T-cell (primary cell): Measurements from ENCODE around the gene PRPF8. TPM values are rescaled to one million over a fixed set of nuclear protein-coding genes. Genes with fewer than 3 reads are reported as not detected.
A peak's percentile ranks its signal among the peaks of the same experiment; 100 is the strongest.

Experiments used
- ATAC-seq, 4 experiments: fragments of 200-7000 bp in 3 of 4; fragments of 150-1000 bp in 1 of 4; cut with Tn5 transposase; replicated peaks in 1 of 4; 1 replicate in 3 of 4; 2 replicates in 1 of 4; pipeline ENCODE4 v1.10.0; 2021; ENCODE audit warnings: moderate library complexity in 3 of 4, mild to moderate bottlenecking in 2 of 4, moderate number of reproducible peaks in 1 of 4
- CTCF ChIA-PET, 2 donors: fragments of 300-600 bp; sonication (Branson Sonifier 250); formaldehyde crosslinking; loops; one replicate each; lab custom pipeline; 2022; ENCODE audit warnings: antibody characterized with exemption in 2 of 2; lab: Charles Lee
- POLR2A ChIA-PET, 2 donors: fragments of 300-600 bp; sonication (Branson Sonifier 250); formaldehyde crosslinking; loops; one replicate each; lab custom pipeline; 2022; ENCODE audit warnings: antibody characterized with exemption in 2 of 2; lab: Charles Lee
- DNase-seq, 35 experiments: peaks; one replicate each; pipeline versions ENCODE4 v3.0.0 to v3.0.0-alpha.2; 2013 to 2023
- H3K27ac ChIP-seq: one replicate; pipeline ENCODE4 v1.5.1; 2013; ENCODE audit warnings: low read length
- H3K27me3 ChIP-seq, 2 experiments: replicated peaks in 1 of 2; 1 replicate in 1 of 2; 2 replicates in 1 of 2; pipeline versions ENCODE4 v1.6.1 to v1.7.0; 2013; ENCODE audit warnings: low read length in 1 of 2, mixed read lengths in 1 of 2; ENCODE audit not compliant: control insufficient read depth in 2 of 2, insufficient read depth in 2 of 2; ENCODE audit errors: extremely low read depth in 1 of 2
- H3K36me3 ChIP-seq, 2 donors: 1 replicate in 1 of 2; 2 replicates in 1 of 2; pipeline versions ENCODE4 v1.6.1 to v1.7.0; 2013; ENCODE audit warnings: low read length in 1 of 2; ENCODE audit not compliant: control insufficient read depth in 2 of 2, insufficient read depth in 1 of 2; ENCODE audit errors: extremely low read depth in 1 of 2
- H3K4me1 ChIP-seq, 2 experiments: 1 replicate in 1 of 2; 2 replicates in 1 of 2; pipeline versions ENCODE4 v1.6.1 to v1.7.0; 2013; ENCODE audit warnings: low read length in 2 of 2, mixed read lengths in 1 of 2; ENCODE audit not compliant: insufficient read depth in 2 of 2, control insufficient read depth in 1 of 2; ENCODE audit errors: extremely low read depth in 1 of 2
- H3K4me3 ChIP-seq, 2 donors: 1 replicate in 1 of 2; 2 replicates in 1 of 2; pipeline versions ENCODE4 v1.5.1 to v1.7.0; 2013; ENCODE audit warnings: mild to moderate bottlenecking in 2 of 2, low read length in 1 of 2, moderate library complexity in 1 of 2; ENCODE audit not compliant: control insufficient read depth in 1 of 2; ENCODE audit errors: extremely low read depth in 1 of 2
- H3K9me3 ChIP-seq: 2 replicates; pipeline ENCODE4 v1.7.0; 2013
- H3K27ac Mint-ChIP-seq, 2 donors: one replicate each; pipeline ENCODE4 v1.8.0; 2020 to 2021; ENCODE audit warnings: mild to moderate bottlenecking in 2 of 2, mixed read lengths in 2 of 2
- H3K27me3 Mint-ChIP-seq, 2 donors: one replicate each; pipeline ENCODE4 v1.8.0; 2021 to 2022; ENCODE audit warnings: mixed read lengths in 2 of 2
- H3K36me3 Mint-ChIP-seq: one replicate; pipeline ENCODE4 v1.8.0; 2021; ENCODE audit warnings: mixed read lengths
- H3K4me1 Mint-ChIP-seq, 3 donors: one replicate each; pipeline ENCODE4 v1.8.0; 2020 to 2022; ENCODE audit warnings: mixed read lengths in 3 of 3, mild to moderate bottlenecking in 1 of 3
- H3K4me3 Mint-ChIP-seq, 3 donors: one replicate each; pipeline ENCODE4 v1.8.0; 2020 to 2022; ENCODE audit warnings: mild to moderate bottlenecking in 3 of 3, mixed read lengths in 3 of 3, moderate library complexity in 3 of 3
- H3K9me3 Mint-ChIP-seq, 3 donors: one replicate each; pipeline ENCODE4 v1.8.0; 2020 to 2022; ENCODE audit warnings: mixed read lengths in 3 of 3
- WGBS: methylation state at CpG from one replicate; pipeline ENCODE4 v1.1.5; 2013; ENCODE audit warnings: missing lambda C conversion rate; ENCODE audit not compliant: insufficient coverage; 5-methylcytosine and 5-hydroxymethylcytosine counted together
- total RNA-seq, 35 experiments: library from RNA in 6 of 35; stranded (reverse) in 6 of 35; fragments of 120-200 nt in 1 of 35; gene quantifications; one replicate each; pipeline versions ENCODE4 v1.2.1 to v1.2.4 and lab custom pipeline; 2013 to 2026

The PRPF8 gene
- total RNA-seq, 5 donors from 2014 or later (not counting 1 experiment from before 2014, with no cell fraction given): 387 to 543 (median 409) TPM

GRCh38 chr17:1714427-1714979 is 29.8 kb upstream of the PRPF8 start:
- Histone ChIP-seq H3K9me3 (no peaks in the 10 kb centered on the region), H3K27ac (no peak overlapping the region), H3K4me3 (no peak overlapping the region), H3K4me1 (peaks cover 21 to 58% of the 10 kb centered on the region in 2 experiments), H3K27me3 (peaks cover 0 to 39% of the 10 kb centered on the region in 2 experiments), H3K36me3 (peaks cover 0 to 12% of the 10 kb centered on the region in 2 donors)
- H3K27ac Mint-ChIP-seq: peak overlapping the region in 1 of 2 donors; percentile 63
- H3K4me3 Mint-ChIP-seq: peak overlapping the region; percentile 60 to 97 (median 75)
- DNase-seq (peak in 1 of 35 experiments; percentile 19), ATAC-seq (no peak)
- peaks cover 10% of the 10 kb centered on the region for H3K36me3 Mint-ChIP-seq
- WGBS: 54% methylated on average over 15 of the region's 19 CpGs
- CTCF ChIA-PET: no interaction called here
- H3K27me3 Mint-ChIP-seq: peaks cover 0 to 4% of the 10 kb centered on the region in 2 donors
- no peaks in the 10 kb centered on the region for H3K9me3 Mint-ChIP-seq
- POLR2A ChIA-PET: no interaction called here
- peaks cover 37 to 45% (median 43%) of the 10 kb centered on the region in 3 donors for H3K4me1 Mint-ChIP-seq

GRCh38 chr17:1713878-1714426 is 29.3 kb upstream of the PRPF8 start:
- ATAC-seq: no peak
- POLR2A ChIA-PET: no interaction called here
- H3K4me3 ChIP-seq: no peak overlapping the region
- DNase-seq: no peak
- H3K36me3 Mint-ChIP-seq: peaks cover 10% of the 10 kb centered on the region
- H3K36me3 ChIP-seq: peaks cover 0 to 12% of the 10 kb centered on the region in 2 donors
- H3K4me1 Mint-ChIP-seq: peaks cover 37 to 45% (median 45%) of the 10 kb centered on the region in 3 donors
- peak overlapping the region in 1 of 2 donors; percentile 63 for H3K27ac Mint-ChIP-seq
- CTCF ChIA-PET: no interaction called here
- WGBS: 67% methylated on average over 9 of the region's 11 CpGs
- no peaks in the 10 kb centered on the region for H3K9me3 ChIP-seq
- peaks cover 23 to 64% of the 10 kb centered on the region in 2 experiments for H3K4me1 ChIP-seq
- no peak overlapping the region for H3K27ac ChIP-seq
- no peaks in the 10 kb centered on the region for H3K9me3 Mint-ChIP-seq
- H3K27me3 Mint-ChIP-seq: peaks cover 0 to 5% of the 10 kb centered on the region in 2 donors
- H3K4me3 Mint-ChIP-seq: peak overlapping the region; percentile 60 to 97 (median 75)
- peaks cover 0 to 45% of the 10 kb centered on the region in 2 experiments for H3K27me3 ChIP-seq

- no peak overlapping the region for H3K4me3 ChIP-seq
- peaks cover 10% of the 10 kb centered on the region for H3K36me3 Mint-ChIP-seq
- H3K27ac Mint-ChIP-seq: no peak overlapping the region
- peaks cover 23 to 67% of the 10 kb centered on the region in 2 experiments for H3K4me1 ChIP-seq
- CTCF ChIA-PET: no interaction called here
- ATAC-seq: no peak
- H3K9me3 Mint-ChIP-seq: no peaks in the 10 kb centered on the region
- WGBS: 89% methylated on average over 3 of the region's 10 CpGs
- peaks cover 0 to 8% of the 10 kb centered on the region in 2 donors for H3K27me3 Mint-ChIP-seq
- H3K4me3 Mint-ChIP-seq: peak overlapping the region in 2 of 3 donors; percentile 28 to 97
- POLR2A ChIA-PET: no interaction called here
- H3K27me3 ChIP-seq: peaks cover 0 to 51% of the 10 kb centered on the region in 2 experiments
- no peak for DNase-seq
- peaks cover 0 to 12% of the 10 kb centered on the region in 2 donors for H3K36me3 ChIP-seq
- peaks cover 39 to 48% (median 42%) of the 10 kb centered on the region in 3 donors for H3K4me1 Mint-ChIP-seq
- H3K27ac ChIP-seq: no peak overlapping the region
- H3K9me3 ChIP-seq: no peaks in the 10 kb centered on the region
These were observed 28.7 kb upstream of the PRPF8 start for GRCh38 chr17:1713160-1713877.

- Histone ChIP-seq H3K36me3 (peaks cover 0 to 12% of the 10 kb centered on the region in 2 donors), H3K27me3 (peaks cover 4 to 60% of the 10 kb centered on the region in 2 experiments), H3K27ac (no peak overlapping the region), H3K4me3 (no peak overlapping the region), H3K9me3 (no peaks in the 10 kb centered on the region), H3K4me1 (peaks cover 18 to 67% of the 10 kb centered on the region in 2 experiments)
- no peak overlapping the region for H3K27ac Mint-ChIP-seq
- H3K27me3 Mint-ChIP-seq: peaks cover 0 to 14% of the 10 kb centered on the region in 2 donors
- no peaks in the 10 kb centered on the region for H3K9me3 Mint-ChIP-seq
- peaks cover 10% of the 10 kb centered on the region for H3K36me3 Mint-ChIP-seq
- DNase-seq: no peak
- ChIA-PET CTCF (no interaction called here), POLR2A (interaction anchor here in 1 of 2 donors (0.6 kb wide), 1 partner anchor 102 kb away, joined by 3 read pairs; no protein-coding TSS in a partner anchor)
- WGBS: 96% methylated on average over 6 of the region's 8 CpGs
- ATAC-seq: no peak
- no peak overlapping the region for H3K4me3 Mint-ChIP-seq
- H3K4me1 Mint-ChIP-seq: peaks cover 32 to 49% (median 32%) of the 10 kb centered on the region in 3 donors
These were observed 27.6 kb upstream of the PRPF8 start for GRCh38 chr17:1712271-1712670.

- Mint-ChIP-seq H3K36me3 (peaks cover 10% of the 10 kb centered on the region), H3K4me3 (peak overlapping the region in 1 of 3 donors; percentile 77), H3K4me1 (peaks cover 27 to 47% (median 28%) of the 10 kb centered on the region in 3 donors), H3K27ac (peak overlapping the region in 1 of 2 donors; percentile 24), H3K9me3 (no peaks in the 10 kb centered on the region), H3K27me3 (peaks cover 0 to 16% of the 10 kb centered on the region in 2 donors)
- WGBS: no CpG with 5 or more reads among the region's 4 CpGs
- DNase-seq: no peak
- H3K27ac ChIP-seq: no peak overlapping the region
- CTCF ChIA-PET: no interaction called here
- H3K27me3 ChIP-seq: peaks cover 4 to 60% of the 10 kb centered on the region in 2 experiments
- no peaks in the 10 kb centered on the region for H3K9me3 ChIP-seq
- peaks cover 0 to 12% of the 10 kb centered on the region in 2 donors for H3K36me3 ChIP-seq
- peaks cover 16 to 63% of the 10 kb centered on the region in 2 experiments for H3K4me1 ChIP-seq
- no peak for ATAC-seq
- no peak overlapping the region for H3K4me3 ChIP-seq
- POLR2A ChIA-PET: interaction anchor here in 1 of 2 donors (0.6 kb wide), 1 partner anchor 101 kb away, joined by 3 read pairs; no protein-coding TSS in a partner anchor
These were observed 27.1 kb upstream of the PRPF8 start for GRCh38 chr17:1711804-1712203.
